Heart right ventricle (tissue), 16 donors: ENCODE measurements around the gene SCAMP2. TPM values are rescaled to one million over a fixed set of nuclear protein-coding genes. Genes with fewer than 3 reads are reported as not detected.

Experiments used
- ATAC-seq, 8 donors: fragments of 200-7000 bp; cut with Tn5 transposase; one replicate each; pipeline ENCODE4 v1.9.1; 2020; ENCODE audit warnings: mild to moderate bottlenecking in 8 of 8, moderate library complexity in 8 of 8, moderate number of reproducible peaks in 1 of 8
- DNase-seq, 2 donors: peaks; one replicate each; pipeline ENCODE4 v3.0.0-alpha.2; 2020
- H3K27ac ChIP-seq, 10 donors: fragments of 200-600 bp; sonication (generic) in 2 of 10; one replicate each; pipeline versions ENCODE4 v1.5.0 to v1.8.0; 2020 to 2022; ENCODE audit warnings: mild to moderate bottlenecking in 3 of 10
- H3K27me3 ChIP-seq, 7 donors: fragments of 200-600 bp; one replicate each; pipeline ENCODE4 v1.8.0; 2021 to 2022; ENCODE audit warnings: mild to moderate bottlenecking in 2 of 7
- H3K36me3 ChIP-seq, 9 donors: fragments of 200-600 bp; sonication (generic) in 1 of 9; one replicate each; pipeline versions ENCODE4 v1.5.0 to v1.8.0; 2020 to 2022; ENCODE audit warnings: mild to moderate bottlenecking in 2 of 9
- H3K4me1 ChIP-seq, 9 donors: fragments of 200-600 bp; sonication (generic) in 1 of 9; one replicate each; pipeline versions ENCODE4 v1.5.0 to v1.8.0; 2020 to 2022; ENCODE audit warnings: mild to moderate bottlenecking in 4 of 9
- H3K4me3 ChIP-seq, 10 donors: fragments of 200-600 bp; sonication (generic) in 2 of 10; one replicate each; pipeline versions ENCODE4 v1.5.0 to v1.8.0; 2020 to 2022; ENCODE audit warnings: mild to moderate bottlenecking in 7 of 10, moderate library complexity in 2 of 10
- H3K9me3 ChIP-seq, 11 donors: fragments of 200-600 bp in 10 of 11; sonication (generic) in 2 of 11; one replicate each; pipeline versions ENCODE4 v1.5.0 to v1.8.0; 2013 to 2022; ENCODE audit warnings: mild to moderate bottlenecking in 2 of 11, control low read depth in 1 of 11, moderate library complexity in 1 of 11
- CTCF ChIP-seq, 9 donors: fragments of 200-600 bp; sonication (generic) in 2 of 9; IDR thresholded peaks; one replicate each; pipeline versions ENCODE4 v1.5.0 to v1.8.0; 2021 to 2022; ENCODE audit warnings: antibody characterized with exemption in 9 of 9, mild to moderate bottlenecking in 5 of 9, moderate library complexity in 1 of 9
- WGBS, 2 donors: extraction: QIAGEN DNeasy Blood & Tissue Kit; methylation state at CpG; one replicate each; pipeline ENCODE4 v1.1.7; 2013; ENCODE audit warnings: inconsistent platforms in 1 of 2; 5-methylcytosine and 5-hydroxymethylcytosine counted together
- intact Hi-C, 10 donors: fragments of 100-400 bp; cut with DNase I; formaldehyde crosslinking; loops; one replicate each; pipeline versions ENCODE4 v1.11.1 to v1.14.2; 2022
- polyA plus RNA-seq, 2 donors: library from polyadenylated mRNA; stranded (reverse); fragments of 200-250 nt; gene quantifications; one replicate each; pipeline ENCODE4 v1.2.3, GENCODE V29; 2013
- total RNA-seq, 10 donors: library from RNA; stranded (reverse); fragmentation: NEBNext Ultra II Directional in 3 of 10; extraction: Animal tissue kit (Norgen Biotek cat#: 25700) in 3 of 10; gene quantifications; one replicate each; pipeline versions ENCODE4 v1.2.1 to v1.2.4, GENCODE V29; 2021 to 2023
- donor health status: Arrhythmogenic right ventricular cardiomyopathy.
- donor health status: ischemic (EF 13 %, LVEDD 7.1; RV severe dilation, severe dysfunction).
- donor health status: healthy with polysubstance abuse.
- donor health status: DM: no; HTN: yes; CAD: no.
- donor health status: DM: no; HTN: no; CAD: no.
- donor health status: ischemic (EF 25% LVEDD 6.9; RV normal size, moderate dysfunction).
- donor health status: ischemic (EF 25% LVEDD 5.7; RV mildly dilated, moderate dysfunction).
- donor health status: healthy.
- donor health status: DM: yes; HTN: yes; CAD: no.
- donor health status: Ischemic cardiomyopathy.
- donor health status: ischemic (EF 35%, LVEDD 5.7; RV mildly dilated, moderate dysfunction).
- donor health status: nonischemic (EF 11% LVEDD 7.7; RV severe dilation, severe dysfunction).
- donor health status: DM: yes; HTN: yes; CAD: no.
- donor health status: PGD.
- donor health status: ischemic (EF 29% LVEDD 5.4; RV normal size, mild dysfunction).
- donor health status: nonischemic (EF 23%, LVEDD 6.1; RV moderate dilation, normal function).

SCAMP2 gene
- total and polyA plus RNA-seq, 12 donors, result 28.0 to 76.7 (median 39.1) TPM

GRCh38 chr15:74815121-74815934, 57.8 kb downstream of the SCAMP2 start:
- H3K27ac ChIP-seq, result peak overlapping the region in 9 of 10 donors; percentile 14 to 80 (median 55)
- intact Hi-C loops, result no loop called here
- no peak for TF ChIP-seq CTCF (IDR thresholded peaks at IDR 0.05)
- peaks cover 0 to 5% (median 0%) of the 10 kb centered on the region in 7 donors for H3K27me3 ChIP-seq
- H3K4me3 ChIP-seq, result no peak overlapping the region
- peak in 6 of 8 donors; percentile 44 to 73 (median 61) for ATAC-seq
- peak in 1 of 2 donors; percentile 74 for DNase-seq
- no peaks in the 10 kb centered on the region for H3K9me3 ChIP-seq
- peaks cover 0 to 25% (median 14%) of the 10 kb centered on the region in 9 donors for H3K4me1 ChIP-seq
- no peaks in the 10 kb centered on the region for H3K36me3 ChIP-seq
- WGBS, 2 donors, result 61 to 63% methylated on average over 10 of the region's 10 CpGs

GRCh38 chr15:74812533-74812932, 60.6 kb downstream of the SCAMP2 start, which contains the start of gene LMAN1L:
TSS of gene LMAN1L (plus strand) at chr15:74812835. CDS start at chr15:74812855, 20 bp downstream.
- Histone ChIP-seq H3K9me3 (no peaks in the 10 kb centered on the region), H3K4me3 (peak within 1 kb of the TSS in 1 of 10 donors; percentile 10), H3K27me3 (no peaks in the 10 kb centered on the region), H3K4me1 (peaks cover 0 to 28% (median 14%) of the 10 kb centered on the region in 9 donors), H3K36me3 (no peaks in the 10 kb centered on the region), H3K27ac (peak within 1 kb of the TSS in 2 of 10 donors; percentile 9 to 22)
- intact Hi-C loops, result no loop called here
- DNase-seq, result peak in 1 of 2 donors; percentile 61
- WGBS, 2 donors, result 53 to 60% methylated on average over 11 to 12 of the region's 12 CpGs
- no peak for TF ChIP-seq CTCF (IDR thresholded peaks at IDR 0.05)
- ATAC-seq, result peak in 6 of 8 donors; percentile 35 to 66 (median 48)

- intact Hi-C loops, result loop anchor here in 2 of 10 donors (5.0 kb wide), 1 partner anchor 38 kb away; no protein-coding TSS in a partner anchor
- Histone ChIP-seq H3K9me3 (no peaks in the 10 kb centered on the region), H3K27ac (no peak overlapping the region), H3K27me3 (no peaks in the 10 kb centered on the region), H3K4me3 (no peak overlapping the region), H3K36me3 (peaks cover 0 to 1% (median 0%) of the 10 kb centered on the region in 9 donors), H3K4me1 (peaks cover 0 to 13% (median 4%) of the 10 kb centered on the region in 9 donors)
- TF ChIP-seq CTCF (IDR thresholded peaks at IDR 0.05), result no peak
- ATAC-seq, result no peak
- WGBS, 2 donors, result 92 to 96% methylated on average over 3 of the region's 3 CpGs
- no peak for DNase-seq
Measured at GRCh38 chr15:74809956-74810355, 63.2 kb downstream of the SCAMP2 start.

GRCh38 chr15:74809242-74809641, 63.9 kb downstream of the SCAMP2 start:
- Histone ChIP-seq H3K4me1 (peaks cover 0 to 8% (median 0%) of the 10 kb centered on the region in 9 donors), H3K36me3 (peaks cover 0 to 8% (median under 1%) of the 10 kb centered on the region in 9 donors), H3K27me3 (no peaks in the 10 kb centered on the region), H3K27ac (no peak overlapping the region), H3K4me3 (no peak overlapping the region), H3K9me3 (no peaks in the 10 kb centered on the region)
- no peak for TF ChIP-seq CTCF (IDR thresholded peaks at IDR 0.05)
- DNase-seq (no peak), ATAC-seq (no peak)
- intact Hi-C loops, result loop anchor here in 2 of 10 donors (5.0 kb wide), 1 partner anchor 37 kb away; no protein-coding TSS in a partner anchor
- 77 to 78% methylated on average over 5 of the region's 5 CpGs for WGBS, 2 donors
